ENCODE results near the gene PYGB.

Gene PYGB

DNA sequence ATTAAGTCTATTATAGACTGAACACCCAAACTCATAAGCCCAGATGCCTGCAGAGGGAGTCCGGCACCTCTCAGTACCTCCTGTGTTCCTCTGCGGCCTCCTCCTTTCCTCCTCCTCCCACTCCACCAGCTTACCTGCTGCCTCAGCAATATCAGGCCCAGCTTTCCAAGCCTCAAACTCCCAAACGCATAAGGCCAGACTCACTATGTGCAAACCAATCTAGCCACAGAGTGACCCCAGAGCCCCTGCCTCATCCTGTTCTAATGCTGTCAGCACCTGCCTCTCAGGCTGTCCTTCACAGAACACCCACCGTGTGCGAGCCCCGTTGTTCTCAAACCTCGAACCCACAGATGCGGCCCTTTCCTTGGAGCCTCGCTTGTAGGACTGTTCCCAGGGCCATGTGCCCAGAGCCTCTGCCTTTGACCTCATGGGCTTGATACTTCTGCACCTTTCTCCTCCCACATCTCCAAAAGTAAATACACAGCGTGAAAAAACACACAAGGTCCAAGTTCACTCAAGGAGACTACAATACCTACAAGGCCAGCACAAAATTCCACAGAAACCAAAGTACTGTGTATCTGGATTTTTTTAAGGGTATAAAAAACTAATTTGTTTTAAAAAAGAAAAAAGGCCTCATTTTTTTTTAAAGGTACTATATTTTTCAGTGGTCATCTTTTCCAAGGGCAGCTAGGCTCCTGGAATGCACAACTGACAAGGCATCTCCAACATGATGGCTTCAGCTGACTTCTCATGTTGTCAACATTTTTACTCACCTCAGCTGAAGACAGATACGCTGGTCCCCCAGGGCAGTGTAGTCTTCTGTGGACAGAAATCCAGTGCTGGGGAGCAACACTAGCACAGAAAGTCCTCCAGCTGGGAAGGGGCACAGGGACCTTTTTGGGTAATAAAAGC is 90.5 kb downstream of the PYGB start:
- FAIRE-seq, result no peak

DNA sequence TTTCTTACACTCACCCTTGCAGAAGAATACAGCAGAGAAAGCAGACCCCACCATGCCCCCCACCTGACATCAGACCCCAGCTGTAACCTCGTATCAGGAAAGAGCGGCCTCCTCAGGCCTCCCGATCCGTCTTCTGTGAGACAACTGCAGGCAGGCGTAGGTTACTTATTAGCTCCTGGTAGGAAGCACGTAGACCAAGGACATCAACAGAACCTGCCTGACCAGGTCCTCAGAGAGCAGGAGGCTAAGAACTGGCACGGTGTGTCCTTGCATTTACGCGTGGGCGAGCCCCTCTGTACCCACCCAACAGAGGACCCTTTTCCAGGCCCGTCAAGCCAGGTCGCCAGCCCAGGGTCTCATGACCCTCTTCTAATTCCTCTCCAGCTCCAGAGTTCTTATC is 91.7 kb downstream of the PYGB start:
- FAIRE-seq, result no peak

- FAIRE-seq, result no peak
Observed at GRCh38 chr20:25340380-25340779, 92.5 kb downstream of the PYGB start.

- no peak for FAIRE-seq
Observed at GRCh38 chr20:25341716-25342680, 94.1 kb downstream of the PYGB start.

GRCh38 chr20:25344634-25345033 is 96.7 kb downstream of the PYGB start:
- FAIRE-seq, result no peak

DNA sequence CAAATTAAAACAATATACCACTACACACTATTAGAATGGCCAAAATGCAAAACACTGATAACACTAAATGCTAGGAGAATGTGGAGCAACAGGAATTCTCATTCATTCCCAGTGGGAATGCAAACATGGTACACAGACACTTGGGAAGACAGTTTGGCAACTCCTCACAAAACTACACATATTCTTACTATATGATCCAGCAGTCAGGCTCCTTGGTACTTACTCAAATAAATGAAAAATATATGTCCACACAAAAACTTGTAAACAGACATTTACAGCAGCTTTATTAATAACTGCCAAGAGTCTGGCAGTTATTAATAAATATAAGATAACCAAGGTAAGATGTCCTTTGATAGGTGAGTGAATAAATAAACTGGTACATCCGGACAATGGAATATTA is 97.8 kb downstream of the PYGB start:
- no peak for FAIRE-seq

GRCh38 chr20:25346349-25346748 is 98.5 kb downstream of the PYGB start:
- no peak for FAIRE-seq
